IPS-NIHi7 (cell line): ENCODE results near the gene PACSIN1.

Source experiments
- DNase-seq: peaks from one replicate; pipeline ENCODE4 v3.0.0; 2012; ENCODE audit warnings: mixed read lengths; ENCODE audit errors: extremely low spot score

The PACSIN1 gene, protein sequence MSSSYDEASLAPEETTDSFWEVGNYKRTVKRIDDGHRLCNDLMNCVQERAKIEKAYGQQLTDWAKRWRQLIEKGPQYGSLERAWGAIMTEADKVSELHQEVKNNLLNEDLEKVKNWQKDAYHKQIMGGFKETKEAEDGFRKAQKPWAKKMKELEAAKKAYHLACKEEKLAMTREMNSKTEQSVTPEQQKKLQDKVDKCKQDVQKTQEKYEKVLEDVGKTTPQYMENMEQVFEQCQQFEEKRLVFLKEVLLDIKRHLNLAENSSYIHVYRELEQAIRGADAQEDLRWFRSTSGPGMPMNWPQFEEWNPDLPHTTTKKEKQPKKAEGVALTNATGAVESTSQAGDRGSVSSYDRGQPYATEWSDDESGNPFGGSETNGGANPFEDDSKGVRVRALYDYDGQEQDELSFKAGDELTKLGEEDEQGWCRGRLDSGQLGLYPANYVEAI

DNA sequence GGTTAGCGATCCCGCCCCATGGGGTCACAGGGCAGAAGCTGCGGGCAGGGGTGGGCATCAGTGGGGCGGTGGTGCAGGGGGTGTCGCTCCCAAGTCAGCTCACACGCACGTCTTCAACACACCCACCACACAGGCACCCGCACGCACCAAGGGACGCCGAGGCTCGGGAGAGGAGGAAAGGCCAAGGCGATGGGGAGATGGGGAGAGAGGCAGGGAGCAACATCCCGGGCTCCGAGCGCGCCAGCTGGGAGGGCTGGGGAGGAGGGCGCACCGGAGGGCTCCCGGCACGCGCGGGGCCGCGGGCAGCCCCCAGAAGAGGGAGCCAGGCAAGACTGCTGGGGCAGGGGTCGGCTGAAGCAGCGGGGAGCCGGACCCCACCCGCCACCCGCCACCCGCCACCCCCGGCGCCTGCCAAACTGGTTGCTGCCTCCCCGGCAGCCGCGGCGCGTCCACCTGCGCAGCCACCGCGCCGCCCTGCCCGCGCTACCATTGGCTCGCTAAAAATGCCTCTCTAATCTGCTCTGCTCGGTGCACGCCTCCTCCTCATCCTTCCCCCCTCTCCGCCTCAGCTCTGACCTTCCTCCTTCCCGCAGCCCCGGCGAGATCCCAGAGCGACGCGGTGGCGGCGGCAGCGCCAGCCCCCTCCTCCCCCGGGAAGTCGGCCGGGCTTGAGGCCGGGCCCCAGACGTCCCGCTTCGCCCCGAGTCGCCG lies at the start of gene PACSIN1:
PACSIN1 (plus strand) TSS at position 546 of the 711 bp plus-strand sequence. CDS start 60,230 bp downstream, outside the sequence.
- DNase-seq: peak; percentile 84

DNA sequence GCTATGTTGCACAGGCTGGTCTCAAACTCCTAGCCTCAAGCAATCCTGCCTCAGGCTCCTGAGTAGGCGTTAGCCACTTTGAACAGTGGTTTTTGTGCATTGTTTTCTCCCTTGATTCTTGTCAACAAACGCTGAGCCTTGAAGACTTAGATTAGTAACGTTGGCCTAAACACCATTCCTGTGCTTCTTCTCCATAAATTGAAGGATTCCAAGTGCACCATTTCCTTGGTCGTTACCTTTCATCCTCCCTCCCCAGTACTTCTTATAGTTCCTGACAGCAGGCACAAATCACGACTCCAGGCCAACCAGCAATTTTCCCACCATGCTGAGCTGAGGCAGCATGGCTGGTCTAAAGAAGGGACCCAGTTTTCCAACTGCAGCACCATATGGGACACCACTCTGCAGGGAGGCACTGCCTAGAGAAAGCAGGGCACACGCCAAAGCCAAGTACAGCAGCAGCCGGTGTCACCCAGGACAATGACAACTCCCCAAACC lies 49.0 kb upstream of the PACSIN1 start:
- no peak for DNase-seq

DNA sequence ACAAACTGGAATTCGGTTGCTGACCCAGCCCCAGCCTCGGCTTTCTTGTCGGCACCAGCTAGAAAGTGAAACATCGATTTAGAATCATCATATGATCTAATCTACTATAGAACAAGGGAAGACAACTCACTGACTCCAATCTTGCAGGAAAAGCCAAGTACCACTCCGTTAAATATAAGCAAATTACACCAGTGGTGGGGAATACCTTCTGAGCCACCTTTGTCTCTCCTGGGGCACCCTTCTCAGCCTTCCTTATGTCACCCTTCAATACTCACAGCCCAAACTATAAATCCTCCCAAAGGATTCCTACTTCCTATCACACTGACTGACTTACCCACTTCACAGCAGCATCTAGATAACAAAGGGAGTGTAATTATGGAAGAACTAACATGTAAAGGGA lies 47.5 kb upstream of the PACSIN1 start:
- no peak for DNase-seq

DNA sequence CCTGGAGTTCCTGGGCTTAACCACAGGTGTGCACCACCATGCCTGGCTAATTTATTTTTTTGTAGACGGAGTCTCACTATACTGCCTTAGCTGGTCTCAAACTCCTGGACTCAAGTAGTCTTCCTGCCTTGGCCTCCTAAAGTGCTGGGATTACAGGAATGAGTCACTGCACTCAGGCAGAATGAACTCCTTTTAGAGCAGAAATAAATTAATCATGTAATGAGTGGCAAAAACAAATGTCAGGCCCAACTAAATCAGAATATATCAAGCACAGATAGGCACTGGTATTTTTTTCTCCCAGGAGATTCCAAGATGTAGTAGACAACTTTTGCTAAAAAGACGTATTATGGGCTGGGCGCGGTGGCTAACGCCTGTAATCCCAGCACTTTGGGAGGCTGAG lies 42.6 kb upstream of the PACSIN1 start:
- no peak for DNase-seq

DNA sequence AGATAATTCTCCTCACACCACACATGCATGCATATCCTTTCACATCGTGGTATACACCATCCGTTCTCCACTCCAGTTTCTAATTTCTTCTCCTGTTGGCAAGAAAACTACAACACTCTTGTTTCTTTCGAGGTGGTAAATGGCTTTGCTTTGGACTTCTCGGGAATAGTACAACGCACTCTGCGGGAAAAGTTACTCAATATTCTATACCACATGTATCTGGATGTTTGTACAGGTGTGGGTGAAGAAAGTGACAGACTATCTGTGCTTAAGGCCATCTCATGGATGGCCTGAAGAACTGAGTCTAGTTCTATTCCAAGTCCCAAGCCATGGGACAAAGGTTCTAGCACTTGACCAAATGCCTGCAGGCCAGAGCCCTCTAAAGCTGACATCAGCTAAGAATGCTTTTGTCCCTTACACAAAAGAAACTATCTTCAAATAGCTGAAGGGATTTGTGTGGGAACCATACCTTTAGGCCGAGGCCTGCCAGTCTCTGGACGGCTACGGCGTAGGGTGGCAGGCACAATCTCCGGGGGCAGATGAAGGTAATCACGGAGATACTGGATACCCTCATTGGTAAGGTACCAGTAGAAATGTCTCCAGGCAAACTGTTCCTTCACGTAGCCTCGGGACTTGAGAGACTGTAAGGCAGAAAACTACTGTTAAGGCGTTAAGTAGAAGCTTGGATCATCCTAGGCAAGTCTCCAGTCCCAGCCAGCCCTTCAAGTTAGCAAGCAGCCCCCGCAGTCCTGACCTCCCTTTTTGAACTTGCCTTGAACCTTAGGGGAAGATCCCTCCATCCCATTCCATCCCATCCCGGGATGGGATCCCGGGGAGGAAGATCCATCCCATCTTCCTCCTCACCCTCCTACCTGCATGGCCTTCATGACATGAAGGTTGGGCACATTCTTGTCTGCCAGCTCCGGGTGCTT lies 41.4 kb upstream of the PACSIN1 start:
- no peak for DNase-seq

DNA sequence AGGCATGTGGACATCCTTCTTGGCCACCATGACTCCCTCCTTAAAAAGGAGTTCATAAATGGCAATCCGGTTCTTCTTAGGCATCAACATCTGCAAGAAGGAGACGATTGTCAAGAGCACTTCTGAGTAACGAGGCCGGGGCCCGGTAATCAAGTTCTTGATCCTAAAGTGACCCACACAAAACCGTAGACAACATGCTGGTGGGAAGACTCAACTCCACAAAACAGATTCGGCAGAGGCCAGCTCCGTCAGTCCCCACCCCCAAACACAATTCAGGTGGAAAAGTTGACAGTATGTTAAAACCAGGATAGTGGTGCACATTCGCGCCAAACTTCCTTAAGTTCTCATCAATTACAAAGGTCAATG lies 40.8 kb upstream of the PACSIN1 start:
- no peak for DNase-seq

DNA sequence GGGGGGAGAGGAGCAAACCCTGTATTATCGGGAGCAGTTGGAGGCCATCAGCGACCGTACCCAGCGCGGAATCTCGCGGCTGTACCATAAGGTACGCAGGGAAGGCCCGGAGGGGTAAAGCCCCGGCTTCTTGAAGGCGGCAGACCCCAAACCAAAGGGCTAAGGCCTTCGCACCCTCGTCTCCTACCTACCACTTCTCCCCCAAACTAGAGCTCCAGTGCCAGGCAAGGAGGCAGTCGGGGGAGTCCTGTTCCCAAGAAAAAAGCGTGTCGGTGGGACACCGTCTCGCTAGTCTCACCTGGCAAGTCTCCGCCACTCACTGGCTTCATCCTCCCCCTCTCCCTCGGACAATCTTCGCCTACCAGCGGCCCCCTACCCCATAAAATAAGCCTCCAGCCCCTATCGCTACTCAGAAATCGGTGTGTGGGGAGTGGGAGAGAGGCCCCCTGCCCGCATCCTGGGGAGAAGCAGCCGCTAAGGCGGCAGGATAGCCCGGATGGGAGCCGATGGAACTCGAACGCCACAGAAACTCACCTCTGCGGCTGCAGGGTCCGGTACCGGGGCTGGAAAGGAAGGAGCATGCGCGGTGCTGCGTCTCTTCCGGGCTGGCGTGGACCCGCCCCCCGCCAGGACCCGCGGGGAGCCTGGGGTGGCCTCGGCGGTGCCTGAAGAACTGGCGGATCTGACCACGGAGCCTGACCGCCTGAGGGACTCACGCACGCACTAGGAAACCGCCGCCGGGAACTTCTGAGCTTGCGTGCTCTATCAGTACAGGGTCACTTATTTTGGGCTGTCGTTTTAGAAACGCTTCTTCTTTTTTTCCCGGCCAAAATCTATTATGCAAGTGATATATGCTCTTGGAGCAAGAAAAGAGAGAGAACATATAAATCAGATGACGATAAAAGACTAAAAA lies 40.1 kb upstream of the PACSIN1 start, which contains the start of gene RPS10:
RPS10 (minus strand) TSS at position 572 of the 913 bp plus-strand sequence. CDS start 848 bp downstream, outside the sequence.
- DNase-seq: peak; percentile 100

DNA sequence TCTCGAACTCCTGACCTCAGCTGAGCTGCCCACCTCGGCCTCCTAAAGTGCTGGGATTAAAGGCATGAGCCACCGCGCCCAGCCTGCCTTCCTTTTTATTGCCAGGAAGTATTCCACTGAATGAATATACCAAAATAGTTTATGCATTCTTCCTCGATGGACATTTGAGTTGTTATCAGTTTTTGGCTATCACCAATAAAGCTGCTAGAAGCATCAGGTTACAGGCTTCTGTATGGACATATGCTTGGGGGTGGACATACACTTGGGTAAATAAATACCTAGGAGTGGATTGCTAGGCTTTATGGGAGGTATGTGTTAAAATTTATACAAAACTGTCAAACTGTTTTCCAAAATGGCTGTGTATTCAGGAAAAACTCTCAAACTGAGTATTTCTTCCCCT lies 30.0 kb upstream of the PACSIN1 start:
- no peak for DNase-seq

DNA sequence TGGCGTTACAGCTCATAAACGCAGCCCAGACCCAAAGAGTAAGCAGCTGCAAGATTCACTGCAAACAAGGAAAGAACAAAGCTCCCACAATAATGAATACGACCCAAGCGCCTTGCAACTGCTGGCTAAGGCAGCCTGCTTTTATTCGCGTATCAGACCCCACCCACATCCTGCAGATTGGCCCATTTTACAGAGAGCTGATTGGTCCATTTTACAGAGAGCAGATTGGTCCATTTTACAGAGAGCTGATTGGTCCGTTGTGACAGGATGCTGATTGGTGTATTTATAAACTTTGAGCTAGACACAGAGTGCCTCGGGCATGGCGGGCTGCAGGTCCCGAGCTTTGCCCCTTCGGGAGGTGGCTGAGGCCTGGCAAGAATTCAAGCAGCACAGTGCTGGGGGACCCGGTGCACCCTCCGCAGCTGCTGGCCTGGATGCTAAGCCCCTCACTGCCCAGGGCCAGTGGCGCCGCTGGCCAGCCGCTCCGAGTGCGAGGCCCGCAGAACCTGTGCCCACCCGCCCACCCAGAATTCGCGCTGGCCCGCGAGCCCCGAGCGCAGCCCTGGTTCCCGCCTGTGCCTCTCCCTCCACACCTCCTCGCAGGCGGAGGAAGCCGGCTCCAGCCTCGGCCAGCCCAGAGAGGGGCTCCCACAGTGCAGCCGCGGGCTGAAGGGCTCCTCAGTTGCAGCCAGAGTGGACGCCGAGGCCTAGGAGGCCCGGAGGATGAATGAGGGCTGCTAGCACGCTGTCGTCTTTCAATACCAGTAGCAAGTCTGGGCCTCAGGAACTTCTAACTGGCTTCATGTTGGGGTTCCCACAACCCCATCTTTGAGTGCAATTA lies 28.9 kb upstream of the PACSIN1 start:
- no peak for DNase-seq

DNA sequence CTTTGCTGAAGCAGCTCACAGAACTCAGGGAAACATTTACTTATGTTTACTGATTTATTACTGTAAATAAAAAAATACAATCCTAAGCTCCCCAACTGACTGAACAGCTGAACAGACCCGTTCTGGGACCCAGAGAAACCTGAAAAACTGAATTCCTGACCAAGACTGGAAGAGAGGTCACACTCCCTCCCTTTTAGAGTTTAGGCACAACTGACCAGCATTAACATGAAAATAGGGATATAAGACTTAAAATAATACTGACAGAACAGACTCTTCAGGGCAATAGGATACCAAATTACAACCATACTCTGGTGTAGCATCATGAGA lies 28.3 kb upstream of the PACSIN1 start:
- DNase-seq: no peak

DNA sequence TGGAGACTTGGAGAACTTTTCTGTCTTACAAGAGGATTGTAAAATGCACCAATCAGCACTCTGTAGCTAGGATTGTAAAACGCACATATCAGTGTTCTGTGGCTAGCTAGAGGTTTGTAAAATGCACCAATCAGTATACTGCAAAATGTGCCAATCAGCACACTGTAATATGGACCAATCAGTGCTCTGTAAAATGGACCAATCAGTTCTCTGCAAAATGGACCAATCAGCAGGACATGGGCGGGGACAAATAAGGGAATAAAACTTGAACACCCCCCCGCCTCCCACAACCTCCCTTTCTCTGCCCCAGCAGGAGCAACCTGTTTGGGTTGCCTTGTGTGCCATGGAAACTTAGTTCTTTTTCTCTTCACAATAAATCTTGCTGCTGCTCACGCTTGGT lies 27.2 kb upstream of the PACSIN1 start:
- DNase-seq: no peak

DNA sequence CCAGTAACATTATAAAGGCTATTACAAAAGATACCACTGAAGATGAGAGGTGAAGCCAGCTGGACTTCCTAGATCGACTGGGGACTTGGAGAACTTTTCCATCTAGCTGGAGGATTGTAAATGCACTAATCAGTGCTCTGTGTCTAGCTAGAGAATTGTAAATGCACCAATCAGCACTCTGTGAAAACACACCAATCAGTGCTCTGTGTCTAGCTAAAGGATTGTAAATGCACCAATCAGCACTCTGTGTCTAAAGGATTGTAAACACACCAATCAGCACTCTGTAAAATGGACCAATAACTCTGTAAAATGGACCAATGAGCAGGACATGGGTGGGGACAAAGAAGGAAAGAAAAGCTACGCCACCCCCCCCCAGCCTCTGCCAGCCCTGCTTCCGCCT lies 26.4 kb upstream of the PACSIN1 start:
- DNase-seq: no peak

DNA sequence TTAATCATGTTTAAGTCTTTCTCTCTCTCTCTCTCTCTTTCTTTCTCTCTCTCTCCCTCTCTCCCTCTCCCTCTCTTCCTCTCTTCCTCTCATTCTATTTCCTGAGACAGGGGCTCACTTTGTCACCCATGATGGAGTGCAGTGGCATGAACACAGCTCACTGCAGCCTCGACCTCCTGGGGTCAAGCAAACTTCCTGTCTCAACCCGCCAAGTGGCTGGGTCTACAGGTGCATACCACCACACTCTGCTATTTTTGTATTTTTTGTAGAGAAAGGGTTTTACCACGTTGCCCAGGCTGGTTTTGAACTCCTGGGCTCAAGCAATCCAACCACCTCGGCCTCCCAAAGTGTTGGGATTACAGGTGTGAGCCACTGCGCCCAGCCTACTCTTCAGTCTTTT lies 24.4 kb upstream of the PACSIN1 start:
- DNase-seq: no peak

DNA sequence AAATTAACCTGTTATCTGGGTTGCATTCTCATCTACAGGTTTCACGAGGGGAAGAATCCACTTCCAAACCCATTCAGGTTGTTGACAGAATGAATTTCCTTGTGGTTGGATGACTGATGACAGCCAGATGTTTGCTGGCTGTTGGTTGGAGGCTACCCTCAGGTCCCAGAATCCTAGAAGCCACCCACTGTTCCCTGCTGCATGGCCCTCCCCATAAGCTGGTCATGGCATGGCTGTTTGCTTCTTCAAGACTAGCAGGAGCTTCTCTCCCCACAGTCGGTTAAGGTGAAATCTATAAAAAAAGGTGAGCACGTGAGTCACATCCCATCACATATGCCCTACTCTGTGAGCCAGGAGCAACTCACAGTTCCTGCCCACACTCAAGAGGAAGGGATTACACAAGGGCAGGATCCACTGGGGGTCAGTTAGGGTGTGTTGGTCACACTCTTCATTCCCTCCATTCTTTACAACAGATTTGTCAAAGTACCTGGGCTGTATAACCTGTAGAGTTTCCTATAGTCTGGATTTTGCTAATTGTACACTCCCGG lies 20.5 kb upstream of the PACSIN1 start:
- DNase-seq: no peak

DNA sequence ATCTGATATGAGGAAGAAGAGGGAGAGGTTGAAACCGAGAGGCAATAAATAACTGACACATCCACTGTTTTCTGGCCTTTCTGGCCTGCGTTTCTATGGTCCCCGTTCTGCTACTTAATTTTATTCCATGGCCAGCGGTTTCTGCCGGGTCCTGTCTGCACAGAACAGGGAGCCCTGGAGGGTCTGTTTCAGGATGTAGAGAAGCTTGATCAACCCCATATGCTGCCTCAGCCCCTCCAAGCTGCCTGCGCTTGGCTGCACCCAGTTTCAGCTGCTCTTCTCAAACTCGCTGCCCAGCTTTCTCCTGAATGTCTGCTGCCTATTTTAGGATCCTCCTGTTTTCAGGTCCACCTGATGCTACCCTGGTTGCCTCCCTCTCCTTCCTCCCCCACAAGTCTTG lies 18.5 kb upstream of the PACSIN1 start:
- DNase-seq: no peak

DNA sequence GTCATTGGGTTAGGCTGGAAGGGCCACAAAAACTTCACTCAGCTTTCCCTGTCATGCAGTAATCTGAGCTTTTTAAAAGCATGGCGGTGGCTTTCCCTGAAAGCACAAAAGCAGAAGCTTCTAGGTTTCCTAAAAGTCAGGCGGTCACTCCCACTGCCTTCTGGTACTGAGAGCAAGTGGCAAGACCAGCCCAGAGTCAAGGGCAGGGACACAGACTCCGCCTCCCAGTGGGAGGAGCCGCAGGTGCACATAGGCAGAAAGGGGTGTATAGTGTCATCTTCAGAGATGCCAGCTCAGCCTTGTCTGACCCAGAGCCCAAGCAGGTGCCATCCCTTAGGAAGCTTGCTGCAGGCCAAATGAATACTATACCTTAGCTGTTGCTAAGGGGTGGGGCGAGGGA lies 18.0 kb upstream of the PACSIN1 start:
- peak; percentile 73 for DNase-seq

DNA sequence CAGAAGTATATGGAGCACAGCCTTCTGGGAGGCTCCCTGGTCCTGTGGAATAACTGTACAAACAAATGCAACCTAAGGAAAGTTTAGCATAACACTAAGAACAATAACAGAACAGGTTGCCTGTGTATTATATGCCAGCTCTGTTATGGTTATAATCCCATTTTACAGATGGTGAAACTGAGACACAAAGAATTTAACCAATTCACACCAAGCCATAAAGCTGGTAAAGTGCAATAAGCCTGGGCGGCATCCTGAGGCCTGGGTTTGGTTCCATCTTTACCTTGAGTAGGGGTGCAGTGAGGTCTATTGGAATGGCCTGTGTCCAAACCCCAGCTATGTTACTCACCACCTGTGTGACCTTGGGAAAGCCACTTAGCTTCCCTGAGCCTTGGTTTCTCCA lies 14.7 kb upstream of the PACSIN1 start:
- DNase-seq: no peak

DNA sequence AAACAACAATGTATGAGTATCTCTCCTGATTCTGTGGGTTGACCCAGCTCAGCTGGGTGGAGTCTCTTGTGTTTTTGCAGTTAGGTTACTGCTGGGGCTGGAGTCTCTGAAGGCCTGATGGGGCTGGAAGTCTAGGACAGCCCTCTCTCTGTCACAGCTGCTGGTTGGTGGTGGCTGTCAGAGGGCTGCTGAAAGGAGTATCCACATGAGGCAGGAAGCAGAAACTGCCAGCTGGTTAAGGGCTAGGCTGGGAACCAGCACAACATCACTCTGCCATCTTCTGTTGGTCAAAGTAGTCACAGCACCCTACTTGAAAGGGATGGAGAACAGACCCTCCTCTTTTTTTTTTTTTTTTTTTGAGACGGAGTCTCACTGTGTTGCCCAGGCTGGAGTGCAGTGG lies 10.0 kb upstream of the PACSIN1 start:
- no peak for DNase-seq

DNA sequence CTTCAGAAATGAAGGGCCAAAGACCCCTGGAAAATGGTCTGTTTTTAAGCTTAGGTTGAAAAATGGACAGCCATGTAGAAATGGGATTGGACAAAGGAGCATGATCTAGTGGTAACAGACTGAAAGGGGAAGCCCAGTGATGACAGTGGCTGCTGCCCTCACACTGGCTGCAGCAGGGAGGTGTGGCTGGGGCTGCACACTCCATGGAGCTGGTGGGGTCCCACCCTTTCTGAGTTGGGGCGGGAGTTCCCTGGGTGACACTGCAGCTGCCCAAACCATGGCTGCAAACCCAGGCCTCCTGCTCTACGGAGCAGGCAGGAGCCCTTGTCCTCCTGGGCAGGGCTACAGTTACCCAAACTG lies 8.5 kb upstream of the PACSIN1 start:
- no peak for DNase-seq
